Trophoblast cell (in vitro differentiated cells and primary cell): ENCODE data around the gene PHOSPHO1.

Experiments
- DNase-seq, 2 donors: peaks; one replicate each; pipeline ENCODE4 v3.0.0-alpha.2; 2016
- H2AFZ ChIP-seq: 2 replicates; pipeline ENCODE4 v1.6.1; 2013; ENCODE audit warnings: low read length, moderate library complexity, mild to moderate bottlenecking; ENCODE audit not compliant: insufficient read depth, poor library complexity
- H2AK5ac ChIP-seq: 2 replicates; pipeline ENCODE4 v1.6.1; 2013; ENCODE audit warnings: mild to moderate bottlenecking, low read length
- H2BK120ac ChIP-seq: 2 replicates; pipeline ENCODE4 v1.6.1; 2013; ENCODE audit warnings: low read length, mild to moderate bottlenecking, moderate library complexity; ENCODE audit not compliant: insufficient read depth, poor library complexity
- H2BK12ac ChIP-seq: 2 replicates; pipeline ENCODE4 v1.6.1; 2013; ENCODE audit warnings: mild to moderate bottlenecking, low read length, moderate library complexity
- H2BK5ac ChIP-seq: 2 replicates; pipeline ENCODE4 v1.6.1; 2013; ENCODE audit warnings: low read length, low read depth, moderate library complexity, mild to moderate bottlenecking; ENCODE audit not compliant: poor library complexity
- H3K14ac ChIP-seq: 2 replicates; pipeline ENCODE4 v1.6.1; 2013; ENCODE audit warnings: mild to moderate bottlenecking, low read length
- H3K18ac ChIP-seq: 2 replicates; pipeline ENCODE4 v1.6.1; 2013; ENCODE audit warnings: mild to moderate bottlenecking, low read length
- H3K23ac ChIP-seq: 2 replicates; pipeline ENCODE4 v1.6.1; 2013; ENCODE audit warnings: low read length
- H3K27ac ChIP-seq: 2 replicates; pipeline ENCODE4 v1.5.1; 2013; ENCODE audit warnings: low read depth, mild to moderate bottlenecking, inconsistent platforms, low read length, moderate library complexity
- H3K27me3 ChIP-seq: 2 replicates; pipeline ENCODE4 v1.6.1; 2013; ENCODE audit warnings: inconsistent platforms, mild to moderate bottlenecking, low read length, moderate library complexity; ENCODE audit not compliant: insufficient read depth
- H3K36me3 ChIP-seq, 2 experiments: 1 replicate in 1 of 2; 2 replicates in 1 of 2; pipeline ENCODE4 v1.6.1; 2013; ENCODE audit warnings: low read length in 2 of 2, mild to moderate bottlenecking in 2 of 2, moderate library complexity in 1 of 2; ENCODE audit not compliant: insufficient read depth in 2 of 2, control insufficient read depth in 1 of 2
- H3K4ac ChIP-seq: 2 replicates; pipeline ENCODE4 v1.6.1; 2013; ENCODE audit warnings: low read depth, mild to moderate bottlenecking, low read length, moderate library complexity
- H3K4me1 ChIP-seq, 2 experiments: 1 replicate in 1 of 2; 2 replicates in 1 of 2; pipeline ENCODE4 v1.6.1; 2013; ENCODE audit warnings: low read length in 2 of 2, mild to moderate bottlenecking in 2 of 2, moderate library complexity in 1 of 2; ENCODE audit not compliant: insufficient read depth in 2 of 2, control insufficient read depth in 1 of 2
- H3K4me2 ChIP-seq: 2 replicates; pipeline ENCODE4 v1.6.1; 2013; ENCODE audit warnings: inconsistent platforms, mild to moderate bottlenecking, low read length, moderate library complexity
- H3K4me3 ChIP-seq: 2 replicates; pipeline ENCODE4 v1.5.1; 2013; ENCODE audit warnings: mild to moderate bottlenecking, low read depth, low read length, inconsistent platforms
- H3K79me1 ChIP-seq: one replicate; pipeline ENCODE4 v1.6.1; 2013; ENCODE audit warnings: low read length
- H3K79me2 ChIP-seq: 2 replicates; pipeline ENCODE4 v1.6.1; 2013; ENCODE audit warnings: low read length, mild to moderate bottlenecking; ENCODE audit not compliant: control insufficient read depth, insufficient read depth, poor library complexity
- H3K9ac ChIP-seq: 2 replicates; pipeline ENCODE4 v1.6.1; 2013; ENCODE audit warnings: mild to moderate bottlenecking, low read length
- H3K9me3 ChIP-seq: 2 replicates; pipeline ENCODE4 v1.6.1; 2013; ENCODE audit warnings: low read depth, mild to moderate bottlenecking, control low read depth, inconsistent platforms, low read length; ENCODE audit not compliant: insufficient read depth
- H4K12ac ChIP-seq: 2 replicates; pipeline ENCODE4 v1.6.1; 2013; ENCODE audit warnings: low read depth, mild to moderate bottlenecking, low read length, moderate library complexity
- H4K8ac ChIP-seq: 2 replicates; pipeline ENCODE4 v1.6.1; 2013; ENCODE audit warnings: low read depth, mild to moderate bottlenecking, low read length, moderate library complexity
- H4K91ac ChIP-seq: one replicate; pipeline ENCODE4 v1.6.1; 2013; ENCODE audit warnings: low read depth, mild to moderate bottlenecking, low read length, moderate library complexity
- WGBS: extraction: QIAGEN DNeasy Blood & Tissue Kit; methylation state at CpG from one replicate; pipeline ENCODE4 v1.1.7; 2013; ENCODE audit warnings: missing lambda C conversion rate; ENCODE audit not compliant: insufficient read length, insufficient coverage; ENCODE audit errors: extremely low coverage; 5-methylcytosine and 5-hydroxymethylcytosine counted together

The PHOSPHO1 gene

DNA sequence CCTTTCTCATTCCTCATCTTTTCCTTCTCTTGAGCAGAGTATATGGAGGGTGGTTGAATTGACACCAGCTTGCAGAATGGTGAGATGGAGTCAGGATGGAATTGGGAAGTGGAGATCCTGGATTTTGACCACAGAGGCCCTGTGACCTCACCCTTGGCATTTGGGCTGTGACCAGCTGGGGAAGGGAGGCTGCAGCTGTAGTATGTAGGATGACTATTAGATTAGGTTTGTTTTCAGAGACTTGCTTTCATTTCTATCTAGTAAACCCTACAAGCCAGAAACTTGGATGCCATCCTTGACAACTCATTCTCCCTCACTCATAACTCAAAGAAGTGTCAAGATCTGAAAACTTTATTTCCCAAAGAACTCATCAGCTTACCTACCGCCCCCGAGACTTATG lies 26.1 kb downstream of the PHOSPHO1 start:
- no peaks in the 10 kb centered on the region for H3K79me2 ChIP-seq
- H3K79me1 ChIP-seq = no peaks in the 10 kb centered on the region
- H2BK120ac ChIP-seq = no peak overlapping the region
- no peak overlapping the region for H3K14ac ChIP-seq
- no CpG with 5 or more reads among the region's 2 CpGs for WGBS
- no peak overlapping the region for H4K12ac ChIP-seq
- H2BK5ac ChIP-seq = no peak overlapping the region
- H4K8ac ChIP-seq = no peak overlapping the region
- no peak overlapping the region for H2AK5ac ChIP-seq
- no peak for DNase-seq
- no peaks in the 10 kb centered on the region for H3K4me1 ChIP-seq
- H3K23ac ChIP-seq = no peak overlapping the region
- H3K4me3 ChIP-seq = no peak overlapping the region
- H3K27me3 ChIP-seq = no peaks in the 10 kb centered on the region
- H3K18ac ChIP-seq = no peak overlapping the region
- no peak overlapping the region for H2AFZ ChIP-seq
- no peak overlapping the region for H2BK12ac ChIP-seq
- H3K27ac ChIP-seq = no peak overlapping the region
- H3K9me3 ChIP-seq = no peaks in the 10 kb centered on the region
- H3K9ac ChIP-seq = no peak overlapping the region
- no peak overlapping the region for H3K4me2 ChIP-seq
- no peak overlapping the region for H3K4ac ChIP-seq
- H4K91ac ChIP-seq = no peak overlapping the region
- no peaks in the 10 kb centered on the region for H3K36me3 ChIP-seq

- H2BK5ac ChIP-seq = no peak overlapping the region
- H2AK5ac ChIP-seq = no peak overlapping the region
- H4K8ac ChIP-seq = no peak overlapping the region
- H3K18ac ChIP-seq = no peak overlapping the region
- H2BK12ac ChIP-seq = no peak overlapping the region
- no peaks in the 10 kb centered on the region for H3K36me3 ChIP-seq
- no peaks in the 10 kb centered on the region for H3K4me1 ChIP-seq
- no peak overlapping the region for H4K12ac ChIP-seq
- H3K4ac ChIP-seq = no peak overlapping the region
- no peak overlapping the region for H3K4me3 ChIP-seq
- H3K79me2 ChIP-seq = no peaks in the 10 kb centered on the region
- no peaks in the 10 kb centered on the region for H3K27me3 ChIP-seq
- DNase-seq = no peak
- no peak overlapping the region for H3K4me2 ChIP-seq
- H3K9me3 ChIP-seq = no peaks in the 10 kb centered on the region
- no CpG with 5 or more reads among the region's 2 CpGs for WGBS
- H2AFZ ChIP-seq = no peak overlapping the region
- no peak overlapping the region for H3K27ac ChIP-seq
- no peak overlapping the region for H3K23ac ChIP-seq
- no peaks in the 10 kb centered on the region for H3K79me1 ChIP-seq
- H3K9ac ChIP-seq = no peak overlapping the region
- no peak overlapping the region for H3K14ac ChIP-seq
- no peak overlapping the region for H2BK120ac ChIP-seq
- no peak overlapping the region for H4K91ac ChIP-seq
Measured at GRCh38 chr17:49203796-49204195, 26.8 kb downstream of the PHOSPHO1 start.

DNA sequence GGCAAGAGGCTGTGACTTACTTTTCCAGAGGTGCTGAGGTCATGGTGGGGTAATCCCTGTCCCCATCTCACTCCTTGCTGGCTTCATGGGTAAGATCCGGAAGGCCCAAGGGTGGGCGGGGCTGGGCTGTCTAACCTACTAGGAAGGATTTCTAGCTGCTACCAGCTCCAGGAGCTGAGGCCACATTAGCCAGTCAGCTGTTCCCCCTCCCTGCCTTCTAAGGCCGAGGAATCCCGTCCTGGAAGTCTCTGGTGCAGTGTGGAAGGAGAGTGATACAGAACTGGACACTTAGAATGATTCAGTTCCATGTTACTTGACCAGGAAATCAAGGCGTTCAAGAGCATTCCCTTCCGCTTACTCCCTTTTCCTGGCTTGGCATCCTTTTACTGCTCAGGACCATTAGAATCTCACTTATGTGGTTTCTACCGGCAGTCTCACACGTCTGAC lies 29.1 kb downstream of the PHOSPHO1 start:
- no peak for DNase-seq

DNA sequence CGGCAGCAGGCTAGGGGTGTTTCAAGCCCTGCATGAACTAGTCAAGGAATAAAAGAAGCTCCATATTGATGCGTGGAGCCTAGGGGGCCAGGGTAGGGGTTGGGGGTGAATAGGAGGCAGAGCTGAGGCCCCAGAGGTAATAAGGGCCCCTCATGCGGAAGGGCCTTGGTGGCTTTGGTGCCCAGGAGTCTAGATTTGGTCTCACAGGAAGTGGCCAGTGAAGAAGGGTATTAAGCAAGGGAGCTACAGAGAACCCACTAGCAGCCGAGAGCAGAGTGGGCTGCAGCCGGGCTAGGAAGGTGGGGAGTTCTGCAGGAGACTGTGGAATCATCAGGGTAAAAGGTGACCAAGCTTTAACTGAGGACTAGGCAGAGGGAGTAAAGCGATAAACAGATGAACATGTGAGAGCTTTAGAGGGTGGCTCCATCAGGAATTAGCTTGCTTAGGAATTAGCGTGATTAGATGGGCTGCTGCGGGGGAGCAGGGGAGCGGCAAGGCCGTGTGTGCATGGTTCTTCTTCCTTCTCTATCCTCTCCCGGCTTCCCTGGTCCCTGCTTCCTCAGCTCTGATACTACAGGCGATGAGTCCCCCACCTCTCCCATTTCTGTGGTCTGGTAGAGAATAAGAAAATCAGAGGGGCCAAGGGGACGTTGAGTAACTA lies 30.0 kb downstream of the PHOSPHO1 start:
- Histone ChIP-seq H3K9me3 (no peaks in the 10 kb centered on the region), H3K36me3 (no peaks in the 10 kb centered on the region), H3K27me3 (no peaks in the 10 kb centered on the region), H4K91ac (no peak overlapping the region), H3K79me2 (no peaks in the 10 kb centered on the region), H2BK120ac (no peak overlapping the region), H3K27ac (no peak overlapping the region), H3K4me1 (no peaks in the 10 kb centered on the region), H2BK12ac (no peak overlapping the region), H3K9ac (no peak overlapping the region), H4K12ac (no peak overlapping the region), H3K14ac (no peak overlapping the region), H3K4me3 (no peak overlapping the region), H2BK5ac (no peak overlapping the region), H3K4me2 (no peak overlapping the region), H3K79me1 (no peaks in the 10 kb centered on the region), H3K18ac (no peak overlapping the region), H3K4ac (no peak overlapping the region), H3K23ac (no peak overlapping the region), H2AK5ac (no peak overlapping the region), H4K8ac (no peak overlapping the region), H2AFZ (no peak overlapping the region)
- DNase-seq = no peak
- no CpG with 5 or more reads among the region's 13 CpGs for WGBS

More for the DNA sequence above, 29.1 kb downstream of the PHOSPHO1 start:
- no peak overlapping the region for H3K4me3 ChIP-seq
- no peaks in the 10 kb centered on the region for H3K27me3 ChIP-seq
- H3K23ac ChIP-seq = no peak overlapping the region
- WGBS = no CpG with 5 or more reads among the region's 8 CpGs
- no peak overlapping the region for H2BK12ac ChIP-seq
- no peak overlapping the region for H4K8ac ChIP-seq
- no peak overlapping the region for H2AK5ac ChIP-seq
- H3K79me1 ChIP-seq = no peaks in the 10 kb centered on the region
- H3K36me3 ChIP-seq = no peaks in the 10 kb centered on the region
- no peak overlapping the region for H3K14ac ChIP-seq
- H2BK120ac ChIP-seq = no peak overlapping the region
- H4K91ac ChIP-seq = no peak overlapping the region
- H3K27ac ChIP-seq = no peak overlapping the region
- H2BK5ac ChIP-seq = no peak overlapping the region
- H3K4ac ChIP-seq = no peak overlapping the region
- H3K79me2 ChIP-seq = no peaks in the 10 kb centered on the region
- H3K9ac ChIP-seq = no peak overlapping the region
- H3K4me2 ChIP-seq = no peak overlapping the region
- H4K12ac ChIP-seq = no peak overlapping the region
- H3K4me1 ChIP-seq = no peaks in the 10 kb centered on the region
- no peaks in the 10 kb centered on the region for H3K9me3 ChIP-seq
- no peak overlapping the region for H3K18ac ChIP-seq
- no peak overlapping the region for H2AFZ ChIP-seq
